Fibroblast of lung (primary cell): ENCODE measurements around the gene ITPRID2. TPM values are rescaled to one million over a fixed set of nuclear protein-coding genes. Genes with fewer than 3 reads are reported as not detected.

Experiments
- DNase-seq, 2 donors: peaks; one replicate each; pipeline versions ENCODE4 v3.0.0 to v3.0.0-alpha.2; 2010; ENCODE audit warnings: low read depth in 2 of 2
- H2AFZ ChIP-seq: 2 replicates; pipeline ENCODE4 v1.5.1; 2012; ENCODE audit warnings: low read length, control low read depth, inconsistent platforms
- H3K27ac ChIP-seq: 2 replicates; pipeline ENCODE4 v1.5.1; 2011; ENCODE audit warnings: low read length, control low read depth; ENCODE audit not compliant: insufficient read depth
- H3K27me3 ChIP-seq: 2 replicates; pipeline ENCODE4 v1.5.1; 2011; ENCODE audit warnings: mild to moderate bottlenecking, low read length; ENCODE audit not compliant: control insufficient read depth, insufficient read depth
- H3K36me3 ChIP-seq: 2 replicates; pipeline ENCODE4 v1.5.1; 2011; ENCODE audit warnings: low read length; ENCODE audit not compliant: control insufficient read depth, insufficient read depth
- H3K4me1 ChIP-seq: 2 replicates; pipeline ENCODE4 v1.5.1; 2011; ENCODE audit warnings: low read length; ENCODE audit not compliant: control insufficient read depth, insufficient read depth; ENCODE audit errors: extremely low read depth
- H3K4me2 ChIP-seq: 2 replicates; pipeline ENCODE4 v1.5.1; 2011; ENCODE audit warnings: low read length, control low read depth; ENCODE audit not compliant: insufficient read depth; ENCODE audit errors: extremely low read depth
- H3K4me3 ChIP-seq, 4 experiments: fragments of 200-600 bp in 1 of 4; sonication (generic) in 1 of 4; replicated peaks in 1 of 4; 2 replicates each; pipeline ENCODE4 v1.5.1; 2011 to 2016; ENCODE audit warnings: low read length in 4 of 4, low read depth in 3 of 4, mild to moderate bottlenecking in 3 of 4, control low read depth in 2 of 4, inconsistent platforms in 1 of 4, mixed read lengths in 1 of 4; ENCODE audit not compliant: insufficient read depth in 1 of 4; ENCODE audit errors: control extremely low read depth in 1 of 4
- H3K79me2 ChIP-seq: 2 replicates; pipeline ENCODE4 v1.5.1; 2012; ENCODE audit warnings: mild to moderate bottlenecking, low read length, inconsistent platforms; ENCODE audit not compliant: control insufficient read depth, insufficient read depth
- H3K9ac ChIP-seq: 2 replicates; pipeline ENCODE4 v1.5.1; 2011; ENCODE audit warnings: mild to moderate bottlenecking, low read length, control low read depth; ENCODE audit not compliant: insufficient read depth
- H3K9me3 ChIP-seq: 2 replicates; pipeline ENCODE4 v1.5.1; 2012; ENCODE audit warnings: low read depth, low read length; ENCODE audit not compliant: control insufficient read depth, insufficient read depth
- H4K20me1 ChIP-seq: 2 replicates; pipeline ENCODE4 v1.5.1; 2011; ENCODE audit warnings: low read length; ENCODE audit not compliant: control insufficient read depth, insufficient read depth; ENCODE audit errors: extremely low read depth
- CTCF ChIP-seq, 2 donors: IDR thresholded peaks in 1 of 2; conservative IDR thresholded peaks in 1 of 2; 1 replicate in 1 of 2; 2 replicates in 1 of 2; pipeline ENCODE4 v1.5.1; 2011 to 2012; ENCODE audit warnings: low read length in 2 of 2, control low read depth in 1 of 2, inconsistent platforms in 1 of 2, low read depth in 1 of 2, mild to moderate bottlenecking in 1 of 2
- EZH2 ChIP-seq: IDR thresholded peaks from 2 replicates; pipeline ENCODE4 v1.5.1; 2012; ENCODE audit warnings: low read length, control low read depth, mild to moderate bottlenecking; ENCODE audit errors: missing control alignments
- polyA plus RNA-seq, 2 donors: library from polyadenylated mRNA; depleted of rRNA in 1 of 2; stranded (reverse) in 1 of 2; unstranded in 1 of 2; fragments of >200 nt; gene quantifications; 2 replicates each; pipeline ENCODE4 v1.2.1, GENCODE V29; 2011 to 2012; ENCODE audit warnings: missing spikeins in 1 of 2
- total RNA-seq: library from RNA; depleted of rRNA; stranded (reverse); fragments of >200 nt; gene quantifications from 2 replicates; pipeline ENCODE4 v1.2.1, GENCODE V29; 2014

Gene ITPRID2
- total and polyA plus RNA-seq, 2 donors (not counting 1 experiment from before 2014, with no cell fraction given) = 70.5 to 179 TPM

DNA sequence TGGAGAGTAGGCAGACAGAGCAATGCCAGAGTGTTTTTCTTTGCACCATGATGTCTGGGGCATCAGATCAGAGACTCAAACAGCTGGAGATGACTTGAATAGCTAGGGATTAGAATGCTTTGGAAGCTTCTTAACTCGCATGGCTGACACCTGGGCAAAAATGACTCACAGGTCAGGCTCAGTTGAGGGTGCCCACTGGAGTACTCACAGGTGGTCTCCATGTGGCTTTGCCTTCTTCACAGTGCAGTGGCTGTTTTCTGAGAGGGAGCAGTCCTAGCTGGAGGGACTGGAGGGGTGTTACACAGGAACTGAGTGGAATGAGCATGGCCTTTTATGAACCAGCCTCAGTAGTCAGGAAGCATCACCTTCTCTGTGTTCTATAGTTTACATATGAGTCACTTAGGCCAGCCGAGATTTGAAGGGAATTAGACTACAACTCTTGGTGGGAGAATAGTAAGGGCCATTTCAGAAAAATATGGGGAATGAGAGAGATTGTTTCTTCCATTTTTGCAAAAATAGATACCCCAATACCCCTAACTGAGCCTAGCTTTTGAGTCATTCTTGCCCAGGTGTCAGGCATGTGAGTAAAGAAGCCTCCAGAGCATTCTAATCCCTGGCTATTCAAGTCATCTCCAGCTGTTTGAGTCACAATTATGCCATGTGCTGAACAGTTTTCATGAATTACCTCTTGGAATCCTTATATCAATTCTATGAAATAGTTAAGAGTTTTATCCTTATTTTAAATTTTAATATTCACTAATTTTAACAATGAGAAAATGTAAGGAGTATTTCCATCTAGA lies 87.0 kb downstream of the ITPRID2 start:
- no peak overlapping the region for H3K4me3 ChIP-seq
- DNase-seq = peak in 1 of 2 donors; percentile 52
- no peak overlapping the region for H3K9ac ChIP-seq
- H3K27ac ChIP-seq = no peak overlapping the region
- H2AFZ ChIP-seq = no peak overlapping the region
- no peaks in the 10 kb centered on the region for H3K27me3 ChIP-seq
- no peaks in the 10 kb centered on the region for H3K36me3 ChIP-seq
- H3K9me3 ChIP-seq = no peaks in the 10 kb centered on the region
- H3K4me1 ChIP-seq = no peaks in the 10 kb centered on the region
- H4K20me1 ChIP-seq = no peaks in the 10 kb centered on the region
- TF ChIP-seq EZH2 (no peak), CTCF (conservative IDR thresholded peaks at IDR 0.05 in 1 of 2, IDR thresholded peaks at IDR 0.05 in 1 of 2; ENCODE audit: low read depth in 1 of 2, low read length in 2 of 2) (no peak)
- no peak overlapping the region for H3K4me2 ChIP-seq
- no peaks in the 10 kb centered on the region for H3K79me2 ChIP-seq

Other genes starting within 250 kb of the ITPRID2 start
- 0.17 TPM in 1 of 2 replicates, not detected in the other for gene CERKL, start 234.6 kb upstream of the ITPRID2 start, total RNA-seq
- gene CERKL, start 234.6 kb upstream of the ITPRID2 start, polyA plus RNA-seq = 0.03 TPM in 1 of 2 replicates, not detected in the other
- not detected in 2 replicates for gene NEUROD1, start 211.2 kb upstream of the ITPRID2 start, total RNA-seq
- not detected in 2 replicates for gene NEUROD1, start 211.2 kb upstream of the ITPRID2 start, polyA plus RNA-seq
- 0.50 and 0.77 TPM in 2 replicates for gene PPP1R1C, start 94.1 kb downstream of the ITPRID2 start, total RNA-seq
- gene PPP1R1C, start 94.1 kb downstream of the ITPRID2 start, polyA plus RNA-seq = 0.57 and 0.70 TPM in 2 replicates